ENCODE data around the gene CHAC2.
A peak's percentile ranks its signal among the peaks of the same experiment; 100 is the strongest.

The CHAC2 gene

DNA sequence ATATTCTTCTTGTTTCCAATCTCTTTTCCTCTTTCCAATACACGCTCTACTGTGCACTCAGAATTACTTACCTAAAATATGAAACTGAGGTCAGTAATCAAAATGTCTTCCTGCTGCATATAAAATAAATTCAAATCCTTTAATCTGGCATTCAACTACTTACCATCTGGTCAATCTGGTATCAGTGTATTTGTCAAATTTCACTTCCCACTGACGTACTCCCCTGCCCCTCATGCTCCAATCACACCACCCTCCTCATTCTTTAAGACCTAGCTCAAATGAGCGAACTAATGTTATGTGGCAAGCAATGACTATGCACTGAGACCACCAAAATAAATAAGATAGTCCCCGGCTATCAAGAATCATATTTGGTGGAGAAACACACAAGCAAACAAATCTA, 12.5 kb downstream of the CHAC2 start:
- DNase-seq: no peak

- DNase-seq: no peak
Measured at GRCh38 chr2:53782676-53783075, 15.1 kb downstream of the CHAC2 start.

DNA sequence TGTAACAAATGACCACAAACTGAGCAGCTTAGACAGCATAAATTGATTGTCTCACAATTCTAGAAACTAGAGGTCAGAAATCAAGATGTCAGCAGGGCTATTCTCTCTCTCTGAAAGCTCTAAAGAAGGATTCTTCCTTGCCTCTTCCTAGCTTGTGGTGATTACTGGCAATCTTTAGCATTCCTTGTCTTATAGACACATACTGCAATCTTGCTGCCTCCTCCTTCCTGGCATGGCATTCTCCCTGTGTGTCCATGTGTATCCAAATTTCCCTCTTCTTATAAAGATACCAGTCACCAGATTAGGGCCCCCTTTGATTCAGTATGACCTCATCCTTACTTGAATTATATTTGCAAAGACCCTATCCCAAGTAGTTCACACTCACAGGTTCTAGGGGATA, 16.8 kb downstream of the CHAC2 start:
- no peak for DNase-seq

DNA sequence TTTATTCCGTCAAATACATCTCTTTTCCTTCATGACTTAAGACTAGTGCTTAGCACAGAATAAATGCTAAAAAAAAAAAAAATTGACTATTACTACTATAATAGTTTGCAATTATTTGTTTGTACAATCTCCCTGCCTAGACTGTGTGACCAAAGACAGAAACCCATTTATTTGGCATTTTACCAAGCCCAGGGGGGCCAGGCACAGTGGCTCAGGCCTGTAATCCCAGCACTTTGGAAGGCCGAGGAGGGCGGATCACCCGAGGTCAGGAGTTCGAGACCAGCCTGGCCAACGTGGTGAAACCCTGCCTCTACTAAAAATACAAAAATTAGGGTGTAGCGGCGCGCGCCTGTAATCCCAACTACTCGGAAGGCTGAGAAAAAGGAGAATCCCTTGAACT, 17.8 kb downstream of the CHAC2 start:
- no peak for DNase-seq

DNA sequence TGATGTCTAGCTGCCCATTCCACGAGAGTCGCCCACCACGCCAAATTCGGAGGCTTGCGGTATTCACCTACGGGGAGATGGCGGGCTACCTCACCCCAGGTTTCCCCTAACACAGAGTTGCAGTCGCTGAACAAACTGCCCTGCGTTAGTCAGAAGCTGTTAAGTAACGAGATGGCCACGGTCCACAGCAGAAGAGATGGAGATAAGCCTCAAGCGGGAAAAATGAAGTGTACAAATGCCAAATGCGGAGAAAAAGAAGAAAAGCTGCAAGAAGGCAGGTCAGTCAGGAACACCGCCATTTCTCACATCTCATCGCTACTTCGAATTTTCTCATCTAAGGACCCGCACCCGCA, 18.7 kb downstream of the CHAC2 start:
- peak; percentile 57 for DNase-seq

DNA sequence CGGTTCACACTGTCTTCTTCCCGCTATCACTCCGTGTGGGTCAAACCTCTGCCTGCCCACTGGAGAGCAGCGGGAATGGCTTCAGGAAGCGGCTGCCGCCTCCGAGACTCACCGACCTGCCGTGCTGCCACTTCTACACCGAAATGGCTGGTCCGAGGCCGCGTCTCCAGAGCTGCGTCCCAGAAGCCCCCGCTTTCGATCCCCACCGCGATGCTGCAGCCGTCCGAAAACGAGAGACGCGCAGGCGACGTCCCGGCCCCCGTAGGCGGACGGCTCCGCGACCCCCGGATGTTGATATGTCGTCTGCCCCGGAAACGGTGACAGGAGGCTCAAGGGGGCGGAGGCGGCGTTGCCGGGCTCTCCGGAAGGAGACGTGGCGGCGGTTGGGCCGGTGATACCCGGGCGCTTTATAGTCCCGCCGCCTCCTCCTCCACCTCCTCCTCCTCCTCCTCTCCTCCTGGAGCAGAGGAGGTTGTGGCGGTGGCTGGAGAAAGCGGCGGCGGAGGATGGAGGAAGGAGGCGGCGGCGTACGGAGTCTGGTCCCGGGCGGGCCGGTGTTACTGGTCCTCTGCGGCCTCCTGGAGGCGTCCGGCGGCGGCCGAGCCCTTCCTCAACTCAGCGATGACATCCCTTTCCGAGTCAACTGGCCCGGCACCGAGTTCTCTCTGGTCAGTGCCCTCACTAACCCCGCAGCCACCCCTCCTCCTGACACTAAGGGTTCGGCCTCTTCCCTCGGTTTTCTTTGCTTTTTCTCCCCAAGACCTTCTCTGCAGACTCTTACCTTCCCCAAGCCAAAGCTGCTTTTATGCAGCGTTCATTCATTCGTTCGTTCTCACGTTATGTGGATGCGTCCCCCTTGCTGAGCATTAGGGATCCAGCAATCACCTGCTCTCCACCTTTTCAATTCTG, 19.4 kb downstream of the CHAC2 start, which contains the start of the genes ASB3 and ERLEC1:
Gene ASB3, minus strand, starts transcription at position 249 of the 909 bp plus-strand sequence. CDS start 21,381 bp downstream, outside the sequence.
Gene ERLEC1, plus strand, starts transcription at position 340 of the 909 bp plus-strand sequence. Its CDS starts 167 bp downstream, at position 507.
- peak; percentile 67 for DNase-seq

DNA sequence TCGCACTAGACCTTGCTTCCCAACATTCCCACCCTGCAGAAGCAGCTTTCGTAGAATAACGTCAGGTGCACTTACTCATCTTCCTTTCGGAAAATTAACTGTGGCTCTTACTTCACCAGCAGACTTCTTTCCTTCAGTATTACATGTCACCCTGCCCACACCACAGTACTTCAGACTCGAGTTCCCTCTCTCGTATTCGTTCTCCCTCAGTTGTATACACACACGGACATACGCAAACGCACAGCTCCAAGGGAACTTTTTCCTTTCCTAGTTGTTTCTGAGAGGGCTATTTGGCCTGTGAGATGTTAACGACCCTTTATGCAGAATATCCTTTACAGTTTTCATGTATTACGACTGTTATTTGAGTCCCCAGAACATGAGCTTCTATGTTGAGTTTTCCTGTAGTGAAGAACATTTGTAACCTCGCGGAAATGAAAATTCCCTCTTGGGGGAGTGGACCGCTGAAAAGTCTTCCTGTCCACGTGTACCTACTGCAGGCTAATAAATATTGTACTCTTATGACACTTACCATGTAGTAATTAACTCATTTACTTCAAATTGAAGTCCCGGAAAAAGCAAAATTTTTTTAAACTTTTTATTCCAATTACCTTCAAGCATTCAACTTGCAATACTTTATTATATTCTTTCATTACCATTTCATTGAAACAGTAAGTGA, 20.1 kb downstream of the CHAC2 start:
- DNase-seq: peak; percentile 14

DNA sequence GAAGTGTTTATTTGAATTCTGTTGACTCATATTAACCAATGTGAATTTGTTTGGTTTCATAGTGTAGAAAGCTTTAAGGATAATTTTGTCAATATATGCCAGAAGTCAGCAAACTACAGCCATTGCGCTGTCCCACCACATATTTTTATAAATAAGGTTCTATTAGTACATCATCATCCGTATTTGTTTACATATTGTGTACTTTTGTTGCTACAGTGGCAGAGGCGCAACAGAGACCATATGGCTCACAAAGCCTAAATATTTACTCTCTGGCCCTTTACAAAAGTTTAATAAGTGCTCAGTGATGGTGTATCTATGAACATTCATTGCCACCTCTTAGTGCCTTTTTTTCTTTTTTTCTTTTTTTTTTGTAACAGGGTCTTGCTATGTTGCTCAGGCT, 25.7 kb downstream of the CHAC2 start:
- DNase-seq: no peak

DNA sequence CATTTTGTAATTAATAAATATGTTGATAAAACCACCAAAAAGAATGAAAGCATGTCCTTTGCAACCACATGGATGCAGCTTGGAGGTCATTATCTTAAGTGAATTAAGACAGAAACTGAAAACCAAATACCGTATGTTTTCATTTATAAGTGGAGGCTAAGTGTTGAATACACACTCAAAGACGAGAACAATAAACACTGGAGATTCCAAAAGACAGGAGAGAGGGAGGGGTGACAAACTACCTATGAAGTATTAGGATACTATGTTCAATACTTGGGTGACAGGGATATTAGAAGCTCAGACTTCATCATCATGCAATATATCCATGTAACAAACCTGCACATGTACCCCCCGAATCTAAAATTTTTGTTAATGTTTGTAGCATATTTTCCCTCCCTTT, 26.2 kb downstream of the CHAC2 start:
- DNase-seq: no peak

- no peak for DNase-seq
Measured at GRCh38 chr2:53801547-53801946, 33.9 kb downstream of the CHAC2 start.

DNA sequence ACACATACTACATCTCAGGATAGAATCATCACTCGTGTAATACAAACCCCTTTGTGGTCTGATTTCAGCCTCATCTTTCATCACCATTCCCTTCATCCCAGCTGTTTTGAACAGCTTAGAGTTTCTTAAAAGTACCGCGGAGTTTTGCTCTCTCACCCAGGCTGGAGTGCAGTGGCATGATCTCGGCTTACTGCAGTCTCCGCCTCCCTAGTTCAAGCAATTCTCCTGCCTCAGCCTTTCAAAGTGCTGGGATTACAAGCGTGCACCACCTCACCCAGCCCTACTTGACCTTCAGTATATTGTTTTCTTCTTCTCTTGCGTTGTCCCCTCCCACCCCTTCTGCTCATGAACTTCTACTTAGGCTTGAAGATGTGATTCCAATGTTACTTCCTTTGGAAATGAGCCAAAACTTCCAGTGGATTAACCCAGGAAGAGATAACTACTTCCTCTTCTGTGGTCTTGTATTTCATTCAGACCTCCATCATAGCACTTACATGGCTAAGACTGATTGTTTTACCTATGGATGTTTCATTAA, 35.1 kb downstream of the CHAC2 start:
- DNase-seq: no peak

DNA sequence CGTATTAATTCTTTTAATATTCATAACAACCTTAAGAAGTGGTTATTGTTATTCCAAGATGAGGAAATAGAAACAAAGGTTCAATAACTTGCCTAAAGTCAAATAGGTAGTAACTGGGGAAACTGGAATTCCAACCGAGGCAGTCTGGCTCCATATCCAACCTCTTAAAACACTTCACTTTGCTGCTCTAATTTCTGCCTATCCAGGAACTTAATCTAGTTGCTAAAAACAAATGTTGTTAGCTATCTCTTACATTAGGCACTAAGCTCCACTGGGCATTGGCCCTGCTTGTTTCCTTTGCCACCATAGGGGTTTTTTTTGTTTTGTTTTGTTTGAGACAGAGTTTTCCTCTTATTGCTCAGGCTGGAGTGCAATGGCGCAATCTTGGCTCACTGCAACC, 44.0 kb downstream of the CHAC2 start:
- DNase-seq: no peak

GRCh38 chr2:53813151-53813550, 45.5 kb downstream of the CHAC2 start:
- no peak for DNase-seq

GRCh38 chr2:53818854-53819435, 51.3 kb downstream of the CHAC2 start:
- DNase-seq: no peak

- no peak for DNase-seq
Measured at GRCh38 chr2:53819634-53820033, 52.0 kb downstream of the CHAC2 start.

DNA sequence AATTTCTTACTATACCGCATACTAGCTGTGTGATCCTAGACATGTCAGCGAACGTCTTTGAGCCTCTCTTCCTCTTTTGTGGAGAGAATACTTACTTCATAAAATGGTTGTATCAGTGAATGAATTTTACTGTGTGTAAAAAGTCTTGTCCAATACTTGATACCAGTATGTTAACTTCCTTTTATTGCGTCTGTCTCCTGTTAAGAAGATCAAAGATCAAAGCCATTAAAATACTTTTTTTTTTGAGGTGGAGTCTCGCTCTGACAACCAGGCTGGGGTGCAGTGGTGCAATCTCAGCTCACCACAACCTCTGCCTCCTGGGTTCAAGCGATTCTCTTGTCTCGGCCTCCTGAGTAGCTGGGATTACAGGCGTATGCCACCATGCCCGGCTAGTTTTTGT, 52.4 kb downstream of the CHAC2 start:
- DNase-seq: no peak

DNA sequence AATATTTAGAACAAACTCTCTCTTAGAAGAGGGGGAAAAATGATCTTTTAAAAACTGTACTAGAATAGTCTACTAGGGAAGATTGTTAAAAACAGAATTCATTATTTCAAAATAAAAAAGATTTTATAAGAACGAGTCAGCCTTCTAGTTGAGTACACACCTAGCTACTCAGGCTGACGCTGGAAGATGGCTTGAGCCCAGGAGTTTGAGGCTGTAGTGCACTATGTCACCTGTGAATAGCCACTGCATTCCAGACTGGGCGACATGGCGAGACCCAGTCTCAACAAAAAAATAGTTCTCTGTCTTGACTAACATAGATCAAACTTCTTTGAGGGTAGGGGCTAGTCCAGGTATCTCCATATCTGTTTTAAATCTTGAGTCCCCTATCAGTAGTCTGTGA, 53.1 kb downstream of the CHAC2 start:
- no peak for DNase-seq

GRCh38 chr2:53821810-53822209, 54.2 kb downstream of the CHAC2 start:
- no peak for DNase-seq

DNA sequence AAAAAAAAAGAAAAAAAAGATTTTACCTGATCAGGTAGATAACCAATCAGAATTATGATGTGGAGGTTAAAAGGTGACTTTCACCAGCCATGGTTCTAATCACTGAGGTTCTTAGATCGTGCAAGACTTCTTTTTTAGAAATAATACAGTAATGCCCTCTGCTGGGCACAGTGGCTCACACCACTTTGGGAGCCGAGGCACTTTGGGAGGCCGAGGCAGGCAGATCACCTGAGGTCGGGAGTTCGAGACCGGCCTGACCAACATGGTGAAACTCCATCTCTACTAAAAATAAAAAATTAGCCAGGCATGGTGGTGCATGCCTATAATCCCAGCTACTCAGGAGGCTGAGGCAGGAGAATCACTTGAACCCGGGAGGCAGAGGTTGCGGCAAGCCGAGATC, 56.0 kb downstream of the CHAC2 start:
- DNase-seq: peak; percentile 1

Measured in NCI-H510A treated with DMSO at 0.1 percent for 48 hours (cell line).